Ishikawa (cell line): ENCODE measurements around the gene OR6B3.

Experiments
- CEBPB ChIP-seq: IDR thresholded peaks from 2 replicates; pipeline ENCODE4 v1.6.1; 2012
- CREB1 ChIP-seq: IDR thresholded peaks from 2 replicates; pipeline ENCODE4 v1.6.1; 2012; ENCODE audit warnings: low read depth
- EGR1 ChIP-seq: IDR thresholded peaks from 2 replicates; pipeline ENCODE4 v1.6.1; 2012
- EP300 ChIP-seq: IDR thresholded peaks from 2 replicates; pipeline ENCODE4 v1.6.1; 2012; ENCODE audit warnings: borderline replicate concordance
- FOXM1 ChIP-seq: IDR thresholded peaks from 2 replicates; pipeline ENCODE4 v1.6.1; 2012; ENCODE audit warnings: low read depth, borderline replicate concordance
- MAX ChIP-seq: IDR thresholded peaks from 2 replicates; pipeline ENCODE4 v1.6.1; 2012
- NFIC ChIP-seq: IDR thresholded peaks from 2 replicates; pipeline ENCODE4 v1.6.1; 2012
- RAD21 ChIP-seq: IDR thresholded peaks from 2 replicates; pipeline ENCODE4 v1.6.1; 2012; ENCODE audit warnings: low read depth
- REST ChIP-seq: IDR thresholded peaks from 2 replicates; pipeline ENCODE4 v1.6.1; 2012; ENCODE audit warnings: low read depth, mild to moderate bottlenecking
- TAF1 ChIP-seq: IDR thresholded peaks from 2 replicates; pipeline ENCODE4 v1.6.1; 2012; ENCODE audit warnings: low read depth, mild to moderate bottlenecking
- TEAD4 ChIP-seq: IDR thresholded peaks from 2 replicates; pipeline ENCODE4 v1.6.1; 2012
- USF1 ChIP-seq: IDR thresholded peaks from 2 replicates; pipeline ENCODE4 v1.6.1; 2012
- YY1 ChIP-seq: IDR thresholded peaks from 2 replicates; pipeline ENCODE4 v1.6.1; 2012; ENCODE audit warnings: low read depth

- TF ChIP-seq MAX (no peak), TAF1 (no peak), FOXM1 (no peak), REST (no peak), EP300 (no peak), RAD21 (no peak), USF1 (no peak), NFIC (no peak), EGR1 (no peak), CREB1 (no peak), CEBPB (no peak), TEAD4 (no peak), YY1 (no peak)
Observed at GRCh38 chr2:240069829-240070228, 16.5 kb upstream of the OR6B3 start.
